ENCODE measurements around the gene MAST1.
"Not testable (repeated sequence)": the region's sequence is repeated elsewhere in the genome, so short reads cannot be mapped to it uniquely, and the experiment has no call there.

MAST1 gene

GRCh38 chr19:12838182-12838885 lies at the start of gene MAST1:
MAST1 (plus strand) TSS chr19:12838515; CDS start chr19:12838573, 58 bp downstream.
- peak; percentile 54 for DNase-seq

GRCh38 chr19:12788682-12789097 lies 49.6 kb upstream of the MAST1 start:
- DNase-seq: peak; percentile 65

- peak; percentile 52 for DNase-seq
Observed at GRCh38 chr19:12789098-12789903, 49.0 kb upstream of the MAST1 start.

- DNase-seq: peak; percentile 82
Observed at GRCh38 chr19:12789904-12790619, 48.3 kb upstream of the MAST1 start.

- DNase-seq: peak; percentile 10
Observed at GRCh38 chr19:12790628-12791344, 47.5 kb upstream of the MAST1 start.

- peak; percentile 83 for DNase-seq
Observed at GRCh38 chr19:12791345-12792050, 46.8 kb upstream of the MAST1 start, which contains the start of gene JUNB. JUNB (plus strand) TSS chr19:12791486; CDS start chr19:12791772, 286 bp downstream.

GRCh38 chr19:12792051-12792852 lies 46.1 kb upstream of the MAST1 start:
- DNase-seq: peak; percentile 79

- DNase-seq: peak; percentile 56
Observed at GRCh38 chr19:12792853-12793289, 45.4 kb upstream of the MAST1 start.

- peak; percentile 89 for DNase-seq
Observed at GRCh38 chr19:12793290-12794195, 44.8 kb upstream of the MAST1 start.

- peak; percentile 35 for DNase-seq
Observed at GRCh38 chr19:12794196-12794941, 43.9 kb upstream of the MAST1 start.

GRCh38 chr19:12794971-12795381 lies 43.3 kb upstream of the MAST1 start:
- no peak for DNase-seq

- DNase-seq: peak; percentile 85
Observed at GRCh38 chr19:12796146-12797071, 41.9 kb upstream of the MAST1 start.

GRCh38 chr19:12797141-12797587 lies 41.2 kb upstream of the MAST1 start:
- no peak for DNase-seq

GRCh38 chr19:12797607-12798006 lies 40.7 kb upstream of the MAST1 start:
- DNase-seq: not testable (repeated sequence)

GRCh38 chr19:12799742-12800465 lies 38.4 kb upstream of the MAST1 start:
- DNase-seq: no peak

- DNase-seq: no peak
Observed at GRCh38 chr19:12800466-12800770, 37.9 kb upstream of the MAST1 start.

- no peak for DNase-seq
Observed at GRCh38 chr19:12800923-12801465, 37.3 kb upstream of the MAST1 start.
